ENCODE data around the gene EGFR.

GRCh38 chr7:55172881-55173609 lies 154.2 kb downstream of the EGFR start:
- TF ChIP-seq CTCF (IDR thresholded peaks at IDR 0.05), result no peak
- no peak for TF ChIP-seq POLR2A (IDR thresholded peaks at IDR 0.05)
